ENCODE measurements around the gene CD59. TPM values are rescaled to one million over a fixed set of nuclear protein-coding genes. Genes with fewer than 3 reads are reported as not detected.

The CD59 gene
- polyA plus RNA-seq, 1 donor from 2014 or later, result 248 TPM

DNA sequence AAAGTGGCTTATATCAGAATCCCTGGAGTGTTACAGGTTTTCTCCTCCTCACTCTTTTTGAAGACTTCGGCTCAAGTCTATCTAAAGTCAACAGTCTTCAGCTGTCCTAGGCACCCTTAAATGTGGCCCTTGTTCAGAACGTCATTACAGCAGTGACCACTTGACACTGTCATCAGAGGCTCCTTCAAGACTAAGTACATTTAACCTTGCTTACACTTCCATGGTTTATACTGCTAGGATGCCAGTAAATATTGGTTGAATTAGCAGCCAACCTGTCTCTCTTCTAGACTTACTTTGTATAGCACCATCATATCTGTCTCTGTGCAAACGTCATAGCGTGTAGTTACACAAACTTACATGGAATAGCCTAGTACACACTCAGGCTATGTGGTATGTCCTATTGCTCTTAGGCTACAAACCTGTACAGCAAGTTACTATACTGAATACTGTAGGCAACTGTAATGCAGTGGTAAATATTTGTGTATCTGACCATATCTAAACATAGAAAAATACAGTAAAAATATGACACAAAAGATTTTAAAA, 22.3 kb downstream of the CD59 start:
- Histone ChIP-seq H3K9me2 (ENCODE audit: insufficient read depth, low read length) (no peaks in the 10 kb centered on the region), H3K27ac (ENCODE audit: low read length) (no peak overlapping the region), H3F3A (ENCODE audit: insufficient read depth, low read length, poor library complexity, severe bottlenecking) (no peaks in the 10 kb centered on the region), H3K36me3 (ENCODE audit: insufficient read depth, low read length) (peaks cover 13% of the 10 kb centered on the region), H3K27me3 (ENCODE audit: insufficient read depth, low read depth, low read length) (no peaks in the 10 kb centered on the region), H3K9ac (ENCODE audit: low read length) (no peak overlapping the region), H3K4me2 (ENCODE audit: low read length) (no peak overlapping the region), H3K79me2 (replicated peaks; ENCODE audit: insufficient read depth, low read length) (no peaks in the 10 kb centered on the region), H3K4me3 (ENCODE audit: low read length) (no peak overlapping the region), H4K20me1 (ENCODE audit: insufficient read depth) (no peaks in the 10 kb centered on the region), H3K9me3 (ENCODE audit: low read length) (no peaks in the 10 kb centered on the region), H2AFZ (ENCODE audit: low read depth, low read length) (no peak overlapping the region)
- TF ChIP-seq MXI1 (conservative IDR thresholded peaks at IDR 0.05; ENCODE audit: poor library complexity, severe bottlenecking) (no peak), POLR2AphosphoS5 (IDR thresholded peaks at IDR 0.05) (no peak), RAD21 (conservative IDR thresholded peaks at IDR 0.05) (no peak), TAF1 (IDR thresholded peaks at IDR 0.05; ENCODE audit: low read depth) (no peak), SMC3 (conservative IDR thresholded peaks at IDR 0.05; ENCODE audit: poor library complexity) (no peak), EP300 (conservative IDR thresholded peaks at IDR 0.05; ENCODE audit: poor library complexity, severe bottlenecking) (no peak), EZH2 (IDR thresholded peaks at IDR 0.05; ENCODE audit: borderline replicate concordance, insufficient read depth, low read length, poor library complexity, severe bottlenecking) (no peak)
- TF ChIP-seq, protein P1, sequence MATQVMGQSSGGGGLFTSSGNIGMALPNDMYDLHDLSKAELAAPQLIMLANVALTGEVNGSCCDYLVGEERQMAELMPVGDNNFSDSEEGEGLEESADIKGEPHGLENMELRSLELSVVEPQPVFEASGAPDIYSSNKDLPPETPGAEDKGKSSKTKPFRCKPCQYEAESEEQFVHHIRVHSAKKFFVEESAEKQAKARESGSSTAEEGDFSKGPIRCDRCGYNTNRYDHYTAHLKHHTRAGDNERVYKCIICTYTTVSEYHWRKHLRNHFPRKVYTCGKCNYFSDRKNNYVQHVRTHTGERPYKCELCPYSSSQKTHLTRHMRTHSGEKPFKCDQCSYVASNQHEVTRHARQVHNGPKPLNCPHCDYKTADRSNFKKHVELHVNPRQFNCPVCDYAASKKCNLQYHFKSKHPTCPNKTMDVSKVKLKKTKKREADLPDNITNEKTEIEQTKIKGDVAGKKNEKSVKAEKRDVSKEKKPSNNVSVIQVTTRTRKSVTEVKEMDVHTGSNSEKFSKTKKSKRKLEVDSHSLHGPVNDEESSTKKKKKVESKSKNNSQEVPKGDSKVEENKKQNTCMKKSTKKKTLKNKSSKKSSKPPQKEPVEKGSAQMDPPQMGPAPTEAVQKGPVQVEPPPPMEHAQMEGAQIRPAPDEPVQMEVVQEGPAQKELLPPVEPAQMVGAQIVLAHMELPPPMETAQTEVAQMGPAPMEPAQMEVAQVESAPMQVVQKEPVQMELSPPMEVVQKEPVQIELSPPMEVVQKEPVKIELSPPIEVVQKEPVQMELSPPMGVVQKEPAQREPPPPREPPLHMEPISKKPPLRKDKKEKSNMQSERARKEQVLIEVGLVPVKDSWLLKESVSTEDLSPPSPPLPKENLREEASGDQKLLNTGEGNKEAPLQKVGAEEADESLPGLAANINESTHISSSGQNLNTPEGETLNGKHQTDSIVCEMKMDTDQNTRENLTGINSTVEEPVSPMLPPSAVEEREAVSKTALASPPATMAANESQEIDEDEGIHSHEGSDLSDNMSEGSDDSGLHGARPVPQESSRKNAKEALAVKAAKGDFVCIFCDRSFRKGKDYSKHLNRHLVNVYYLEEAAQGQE (IDR thresholded peaks at IDR 0.05; ENCODE audit: borderline replicate concordance), result no peak
- TF ChIP-seq, protein P2, sequence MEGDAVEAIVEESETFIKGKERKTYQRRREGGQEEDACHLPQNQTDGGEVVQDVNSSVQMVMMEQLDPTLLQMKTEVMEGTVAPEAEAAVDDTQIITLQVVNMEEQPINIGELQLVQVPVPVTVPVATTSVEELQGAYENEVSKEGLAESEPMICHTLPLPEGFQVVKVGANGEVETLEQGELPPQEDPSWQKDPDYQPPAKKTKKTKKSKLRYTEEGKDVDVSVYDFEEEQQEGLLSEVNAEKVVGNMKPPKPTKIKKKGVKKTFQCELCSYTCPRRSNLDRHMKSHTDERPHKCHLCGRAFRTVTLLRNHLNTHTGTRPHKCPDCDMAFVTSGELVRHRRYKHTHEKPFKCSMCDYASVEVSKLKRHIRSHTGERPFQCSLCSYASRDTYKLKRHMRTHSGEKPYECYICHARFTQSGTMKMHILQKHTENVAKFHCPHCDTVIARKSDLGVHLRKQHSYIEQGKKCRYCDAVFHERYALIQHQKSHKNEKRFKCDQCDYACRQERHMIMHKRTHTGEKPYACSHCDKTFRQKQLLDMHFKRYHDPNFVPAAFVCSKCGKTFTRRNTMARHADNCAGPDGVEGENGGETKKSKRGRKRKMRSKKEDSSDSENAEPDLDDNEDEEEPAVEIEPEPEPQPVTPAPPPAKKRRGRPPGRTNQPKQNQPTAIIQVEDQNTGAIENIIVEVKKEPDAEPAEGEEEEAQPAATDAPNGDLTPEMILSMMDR (IDR thresholded peaks at IDR 0.05; ENCODE audit: poor library complexity, severe bottlenecking), result no peak

DNA sequence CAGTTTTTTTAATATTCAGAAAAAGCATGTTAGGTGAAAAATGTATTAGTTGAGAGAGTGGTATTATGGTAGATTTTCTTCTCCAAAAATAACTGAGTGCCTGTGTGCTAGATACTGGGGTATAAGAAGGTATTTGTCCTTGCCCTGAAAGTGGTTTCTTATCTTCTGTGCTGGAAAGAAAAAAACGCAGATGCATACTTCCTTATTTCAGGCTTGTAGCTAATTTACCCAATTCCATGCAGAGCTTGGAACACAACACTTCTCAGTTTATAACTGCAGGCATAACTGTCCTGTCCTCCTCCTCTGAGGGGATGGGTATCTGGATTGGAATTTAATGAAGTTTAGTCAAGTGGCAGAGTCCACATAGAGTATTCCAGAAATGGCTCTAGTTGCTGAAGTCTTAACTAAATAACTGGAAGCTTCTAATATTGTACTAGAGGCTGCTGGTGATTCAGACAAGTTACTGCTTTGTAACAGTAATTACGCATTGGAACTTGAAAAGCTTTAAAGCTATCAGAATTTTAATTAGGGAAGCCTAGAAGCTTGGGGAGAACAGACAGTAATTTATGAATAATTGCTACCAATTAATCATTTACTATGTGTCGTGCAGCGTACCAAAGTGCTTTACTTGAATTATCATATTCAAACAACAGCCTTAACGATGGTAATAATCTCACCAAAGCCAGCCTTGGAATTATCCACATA, 22.9 kb downstream of the CD59 start:
- TF ChIP-seq TAF1 (IDR thresholded peaks at IDR 0.05; ENCODE audit: low read depth), result no peak
- TF ChIP-seq, protein P2 (IDR thresholded peaks at IDR 0.05; ENCODE audit: poor library complexity, severe bottlenecking), result no peak
- no peak for TF ChIP-seq POLR2AphosphoS5 (IDR thresholded peaks at IDR 0.05)
- TF ChIP-seq EZH2 (IDR thresholded peaks at IDR 0.05; ENCODE audit: borderline replicate concordance, insufficient read depth, low read length, poor library complexity, severe bottlenecking), result no peak
- no peak for TF ChIP-seq RAD21 (conservative IDR thresholded peaks at IDR 0.05)
- TF ChIP-seq EP300 (conservative IDR thresholded peaks at IDR 0.05; ENCODE audit: poor library complexity, severe bottlenecking), result no peak
- no peak for TF ChIP-seq SMC3 (conservative IDR thresholded peaks at IDR 0.05; ENCODE audit: poor library complexity)
- TF ChIP-seq MXI1 (conservative IDR thresholded peaks at IDR 0.05; ENCODE audit: poor library complexity, severe bottlenecking), result no peak
- TF ChIP-seq, protein P1 (IDR thresholded peaks at IDR 0.05; ENCODE audit: borderline replicate concordance), result no peak
- H3K27me3 ChIP-seq (ENCODE audit: insufficient read depth, low read depth, low read length), result no peaks in the 10 kb centered on the region
- H3K27ac ChIP-seq (ENCODE audit: low read length), result no peak overlapping the region
- peaks cover 13% of the 10 kb centered on the region for H3K36me3 ChIP-seq (ENCODE audit: insufficient read depth, low read length)
- no peaks in the 10 kb centered on the region for H4K20me1 ChIP-seq (ENCODE audit: insufficient read depth)
- no peak overlapping the region for H3K9ac ChIP-seq (ENCODE audit: low read length)
- no peaks in the 10 kb centered on the region for H3F3A ChIP-seq (ENCODE audit: insufficient read depth, low read length, poor library complexity, severe bottlenecking)
- no peak overlapping the region for H3K4me3 ChIP-seq (ENCODE audit: low read length)
- no peaks in the 10 kb centered on the region for H3K79me2 ChIP-seq (replicated peaks; ENCODE audit: insufficient read depth, low read length)
- H3K9me2 ChIP-seq (ENCODE audit: insufficient read depth, low read length), result no peaks in the 10 kb centered on the region
- no peak overlapping the region for H3K4me2 ChIP-seq (ENCODE audit: low read length)
- H3K9me3 ChIP-seq (ENCODE audit: low read length), result no peaks in the 10 kb centered on the region
- H2AFZ ChIP-seq (ENCODE audit: low read depth, low read length), result no peak overlapping the region
